ENCODE results near the gene PCYOX1L.

PCYOX1L gene

GRCh38 chr5:149399775-149400174 lies 41.9 kb downstream of the PCYOX1L start:
- no peak overlapping the region for H3K4me3 ChIP-seq (ENCODE audit: low read length in 2 of 2)
- H3K4me1 ChIP-seq (ENCODE audit: control insufficient read depth, insufficient read depth, low read length): peaks cover 27% of the 10 kb centered on the region
- no peaks in the 10 kb centered on the region for H3K9me3 ChIP-seq (ENCODE audit: control insufficient read depth in 2 of 2, low read length in 2 of 2)
- H3K36me3 ChIP-seq (ENCODE audit: control insufficient read depth in 2 of 2, insufficient read depth in 2 of 2, low read length in 2 of 2): no peaks in the 10 kb centered on the region
- no peaks in the 10 kb centered on the region for H3K27me3 ChIP-seq (ENCODE audit: control insufficient read depth in 1 of 2, insufficient read depth in 2 of 2, low read length in 2 of 2)
- H3K9ac ChIP-seq (ENCODE audit: low read length in 2 of 2): peak overlapping the region in 1 of 2 donors; percentile 16
- peak overlapping the region; percentile 37 for H3K27ac ChIP-seq (ENCODE audit: low read length)

- Histone ChIP-seq H3K36me3 (ENCODE audit: control insufficient read depth in 2 of 2, insufficient read depth in 2 of 2, low read length in 2 of 2) (no peaks in the 10 kb centered on the region), H3K4me1 (ENCODE audit: control insufficient read depth, insufficient read depth, low read length) (peaks cover 32% of the 10 kb centered on the region), H3K9ac (ENCODE audit: low read length in 2 of 2) (peak overlapping the region in 1 of 2 donors; percentile 16), H3K4me3 (ENCODE audit: low read length in 2 of 2) (no peak overlapping the region), H3K27me3 (ENCODE audit: control insufficient read depth in 1 of 2, insufficient read depth in 2 of 2, low read length in 2 of 2) (no peaks in the 10 kb centered on the region), H3K27ac (ENCODE audit: low read length) (peak overlapping the region; percentile 37), H3K9me3 (ENCODE audit: control insufficient read depth in 2 of 2, low read length in 2 of 2) (no peaks in the 10 kb centered on the region)
Observed at GRCh38 chr5:149400304-149400703, 42.5 kb downstream of the PCYOX1L start.

GRCh38 chr5:149401051-149401450 lies 43.2 kb downstream of the PCYOX1L start:
- Histone ChIP-seq H3K4me3 (ENCODE audit: low read length in 2 of 2) (no peak overlapping the region), H3K36me3 (ENCODE audit: control insufficient read depth in 2 of 2, insufficient read depth in 2 of 2, low read length in 2 of 2) (no peaks in the 10 kb centered on the region), H3K27ac (ENCODE audit: low read length) (peak overlapping the region; percentile 37), H3K9me3 (ENCODE audit: control insufficient read depth in 2 of 2, low read length in 2 of 2) (no peaks in the 10 kb centered on the region), H3K9ac (ENCODE audit: low read length in 2 of 2) (no peak overlapping the region), H3K27me3 (ENCODE audit: control insufficient read depth in 1 of 2, insufficient read depth in 2 of 2, low read length in 2 of 2) (no peaks in the 10 kb centered on the region), H3K4me1 (ENCODE audit: control insufficient read depth, insufficient read depth, low read length) (peaks cover 40% of the 10 kb centered on the region)

- H3K4me3 ChIP-seq (ENCODE audit: low read length in 2 of 2): no peak overlapping the region
- peaks cover 3% of the 10 kb centered on the region in 2 donors for H3K36me3 ChIP-seq (ENCODE audit: control insufficient read depth in 2 of 2, insufficient read depth in 2 of 2, low read length in 2 of 2)
- peaks cover 42% of the 10 kb centered on the region for H3K4me1 ChIP-seq (ENCODE audit: control insufficient read depth, insufficient read depth, low read length)
- H3K27ac ChIP-seq (ENCODE audit: low read length): no peak overlapping the region
- H3K27me3 ChIP-seq (ENCODE audit: control insufficient read depth in 1 of 2, insufficient read depth in 2 of 2, low read length in 2 of 2): no peaks in the 10 kb centered on the region
- no peaks in the 10 kb centered on the region for H3K9me3 ChIP-seq (ENCODE audit: control insufficient read depth in 2 of 2, low read length in 2 of 2)
- H3K9ac ChIP-seq (ENCODE audit: low read length in 2 of 2): no peak overlapping the region
Observed at GRCh38 chr5:149402291-149402690, 44.4 kb downstream of the PCYOX1L start.

GRCh38 chr5:149403923-149404745 lies 46.3 kb downstream of the PCYOX1L start:
- Histone ChIP-seq H3K9me3 (ENCODE audit: control insufficient read depth in 2 of 2, low read length in 2 of 2) (no peaks in the 10 kb centered on the region), H3K27me3 (ENCODE audit: control insufficient read depth in 1 of 2, insufficient read depth in 2 of 2, low read length in 2 of 2) (no peaks in the 10 kb centered on the region), H3K27ac (ENCODE audit: low read length) (peak overlapping the region; percentile 100), H3K4me3 (ENCODE audit: low read length in 2 of 2) (peak overlapping the region; percentile 18 to 100), H3K36me3 (ENCODE audit: control insufficient read depth in 2 of 2, insufficient read depth in 2 of 2, low read length in 2 of 2) (peaks cover 20 to 22% of the 10 kb centered on the region in 2 donors), H3K4me1 (ENCODE audit: control insufficient read depth, insufficient read depth, low read length) (peaks cover 44% of the 10 kb centered on the region), H3K9ac (ENCODE audit: low read length in 2 of 2) (peak overlapping the region; percentile 86 to 89)

- Histone ChIP-seq H3K9me3 (ENCODE audit: control insufficient read depth in 2 of 2, low read length in 2 of 2) (no peaks in the 10 kb centered on the region), H3K27me3 (ENCODE audit: control insufficient read depth in 1 of 2, insufficient read depth in 2 of 2, low read length in 2 of 2) (no peaks in the 10 kb centered on the region), H3K36me3 (ENCODE audit: control insufficient read depth in 2 of 2, insufficient read depth in 2 of 2, low read length in 2 of 2) (peaks cover 28 to 30% of the 10 kb centered on the region in 2 donors), H3K27ac (ENCODE audit: low read length) (peak overlapping the region; percentile 100), H3K4me1 (ENCODE audit: control insufficient read depth, insufficient read depth, low read length) (peaks cover 41% of the 10 kb centered on the region), H3K4me3 (ENCODE audit: low read length in 2 of 2) (peak overlapping the region; percentile 18 to 100), H3K9ac (ENCODE audit: low read length in 2 of 2) (peak overlapping the region; percentile 86 to 89)
Observed at GRCh38 chr5:149404746-149405549, 47.1 kb downstream of the PCYOX1L start.

- Histone ChIP-seq H3K27me3 (ENCODE audit: control insufficient read depth in 1 of 2, insufficient read depth in 2 of 2, low read length in 2 of 2) (no peaks in the 10 kb centered on the region), H3K9me3 (ENCODE audit: control insufficient read depth in 2 of 2, low read length in 2 of 2) (no peaks in the 10 kb centered on the region), H3K4me3 (ENCODE audit: low read length in 2 of 2) (peak overlapping the region; percentile 18 to 100), H3K9ac (ENCODE audit: low read length in 2 of 2) (peak overlapping the region; percentile 86 to 89), H3K36me3 (ENCODE audit: control insufficient read depth in 2 of 2, insufficient read depth in 2 of 2, low read length in 2 of 2) (peaks cover 35 to 37% of the 10 kb centered on the region in 2 donors), H3K27ac (ENCODE audit: low read length) (peak overlapping the region; percentile 100), H3K4me1 (ENCODE audit: control insufficient read depth, insufficient read depth, low read length) (peaks cover 40% of the 10 kb centered on the region)
Observed at GRCh38 chr5:149405550-149406202, 47.8 kb downstream of the PCYOX1L start.

GRCh38 chr5:149406203-149406978 lies 48.5 kb downstream of the PCYOX1L start:
- Histone ChIP-seq H3K9me3 (ENCODE audit: control insufficient read depth in 2 of 2, low read length in 2 of 2) (no peaks in the 10 kb centered on the region), H3K4me1 (ENCODE audit: control insufficient read depth, insufficient read depth, low read length) (peaks cover 38% of the 10 kb centered on the region), H3K36me3 (ENCODE audit: control insufficient read depth in 2 of 2, insufficient read depth in 2 of 2, low read length in 2 of 2) (peaks cover 42 to 44% of the 10 kb centered on the region in 2 donors), H3K27ac (ENCODE audit: low read length) (peak overlapping the region; percentile 100), H3K27me3 (ENCODE audit: control insufficient read depth in 1 of 2, insufficient read depth in 2 of 2, low read length in 2 of 2) (no peaks in the 10 kb centered on the region), H3K9ac (ENCODE audit: low read length in 2 of 2) (peak overlapping the region; percentile 100), H3K4me3 (ENCODE audit: low read length in 2 of 2) (peak overlapping the region; percentile 93 to 100)

GRCh38 chr5:149406979-149407306 lies 49.1 kb downstream of the PCYOX1L start:
- Histone ChIP-seq H3K27ac (ENCODE audit: low read length) (peak overlapping the region; percentile 100), H3K36me3 (ENCODE audit: control insufficient read depth in 2 of 2, insufficient read depth in 2 of 2, low read length in 2 of 2) (peaks cover 47 to 49% of the 10 kb centered on the region in 2 donors), H3K9me3 (ENCODE audit: control insufficient read depth in 2 of 2, low read length in 2 of 2) (no peaks in the 10 kb centered on the region), H3K9ac (ENCODE audit: low read length in 2 of 2) (peak overlapping the region; percentile 100), H3K27me3 (ENCODE audit: control insufficient read depth in 1 of 2, insufficient read depth in 2 of 2, low read length in 2 of 2) (no peaks in the 10 kb centered on the region), H3K4me3 (ENCODE audit: low read length in 2 of 2) (peak overlapping the region; percentile 93 to 100), H3K4me1 (ENCODE audit: control insufficient read depth, insufficient read depth, low read length) (peaks cover 39% of the 10 kb centered on the region)

Measured in stomach smooth muscle (tissue), 2 donors.